ENCODE data around the gene DQX1.

DNA sequence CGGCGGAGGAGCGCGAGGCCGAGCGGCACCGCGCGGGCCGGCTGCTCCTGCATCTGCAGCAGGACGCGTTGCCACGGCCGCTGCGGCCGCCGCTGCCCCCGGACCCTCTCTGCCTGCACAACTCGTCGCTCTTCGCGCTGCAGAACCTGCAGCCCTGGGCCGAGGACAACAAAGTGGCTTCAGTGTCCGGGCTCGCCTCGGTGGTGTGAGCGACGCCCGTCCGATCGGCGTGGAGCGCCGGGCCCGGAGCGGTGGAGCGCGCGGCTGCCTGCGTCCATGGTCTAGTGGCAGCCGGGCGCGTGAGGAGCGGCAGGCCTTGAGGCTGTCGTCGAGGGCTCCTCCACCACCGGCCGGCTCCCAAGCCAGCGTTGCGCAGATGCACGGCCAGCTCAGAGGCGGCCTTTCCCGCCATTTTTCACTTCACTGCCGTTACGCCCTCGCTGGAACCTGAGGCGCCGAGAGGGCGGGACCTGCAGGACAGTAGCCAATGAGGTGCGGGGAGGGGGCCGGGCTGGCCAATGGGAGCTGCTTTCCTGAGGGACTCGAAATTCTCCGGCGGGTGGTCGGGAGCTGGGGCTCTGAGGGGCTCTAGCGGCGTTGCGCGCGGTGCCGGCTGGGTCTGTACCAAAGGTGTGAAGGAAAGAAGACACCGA, 9.9 kb downstream of the DQX1 start:
- TF ChIP-seq POLR2A (IDR thresholded peaks at IDR 0.05) = no peak
- TF ChIP-seq, protein P1, sequence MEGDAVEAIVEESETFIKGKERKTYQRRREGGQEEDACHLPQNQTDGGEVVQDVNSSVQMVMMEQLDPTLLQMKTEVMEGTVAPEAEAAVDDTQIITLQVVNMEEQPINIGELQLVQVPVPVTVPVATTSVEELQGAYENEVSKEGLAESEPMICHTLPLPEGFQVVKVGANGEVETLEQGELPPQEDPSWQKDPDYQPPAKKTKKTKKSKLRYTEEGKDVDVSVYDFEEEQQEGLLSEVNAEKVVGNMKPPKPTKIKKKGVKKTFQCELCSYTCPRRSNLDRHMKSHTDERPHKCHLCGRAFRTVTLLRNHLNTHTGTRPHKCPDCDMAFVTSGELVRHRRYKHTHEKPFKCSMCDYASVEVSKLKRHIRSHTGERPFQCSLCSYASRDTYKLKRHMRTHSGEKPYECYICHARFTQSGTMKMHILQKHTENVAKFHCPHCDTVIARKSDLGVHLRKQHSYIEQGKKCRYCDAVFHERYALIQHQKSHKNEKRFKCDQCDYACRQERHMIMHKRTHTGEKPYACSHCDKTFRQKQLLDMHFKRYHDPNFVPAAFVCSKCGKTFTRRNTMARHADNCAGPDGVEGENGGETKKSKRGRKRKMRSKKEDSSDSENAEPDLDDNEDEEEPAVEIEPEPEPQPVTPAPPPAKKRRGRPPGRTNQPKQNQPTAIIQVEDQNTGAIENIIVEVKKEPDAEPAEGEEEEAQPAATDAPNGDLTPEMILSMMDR (IDR thresholded peaks at IDR 0.05) = no peak

Measured in heart left ventricle (tissue), 13 donors.